Endothelial cell of umbilical vein (primary cell): ENCODE data around the gene FBXO2. TPM values are rescaled to one million over a fixed set of nuclear protein-coding genes. Genes with fewer than 3 reads are reported as not detected.

Experiments
- BruUV-seq: library from RNA; stranded (reverse); fragments of 400-500 nt; replicated peaks from 2 replicates; lab custom pipeline; 2021; lab: Mats Ljungman, UMichigan
- CTCF ChIA-PET: fragments of 300-600, 350-600 bp; sonication (Branson Sonifier 250); formaldehyde crosslinking; loops from one replicate; lab custom pipeline; 2021; ENCODE audit warnings: antibody characterized with exemption, inconsistent platforms; lab: Charles Lee
- POLR2A ChIA-PET: fragments of 300-600, 350-600 bp; sonication (Branson Sonifier 250); formaldehyde crosslinking; loops from one replicate; lab custom pipeline; 2021; ENCODE audit warnings: antibody characterized with exemption, inconsistent platforms; lab: Charles Lee
- DNase-seq: peaks from one replicate; pipeline ENCODE4 v3.0.0-alpha.2; 2011; ENCODE audit warnings: low read depth, low spot score
- FAIRE-seq: peaks from 2 replicates; lab custom pipeline; 2011; peaks lifted over from hg19 to GRCh38; lab: Jason Lieb, UNC
- H2AFZ ChIP-seq: 2 replicates; pipeline ENCODE4 v1.6.0; 2012; ENCODE audit warnings: low read depth, low read length, control low read depth, inconsistent platforms
- H3K27ac ChIP-seq: 2 replicates; pipeline ENCODE4 v1.5.1; 2011; ENCODE audit warnings: low read depth, mild to moderate bottlenecking, control low read depth, low read length, moderate library complexity; ENCODE audit not compliant: insufficient read depth
- H3K27me3 ChIP-seq, 2 experiments: 2 replicates each; pipeline versions ENCODE4 v1.6.0 to v1.6.1; 2011; ENCODE audit warnings: low read length in 2 of 2, mixed read lengths in 1 of 2; ENCODE audit not compliant: control insufficient read depth in 2 of 2, insufficient read depth in 2 of 2
- H3K36me3 ChIP-seq, 2 experiments: 2 replicates in 1 of 2; 3 replicates in 1 of 2; pipeline ENCODE4 v1.5.1; 2011; ENCODE audit warnings: low read length in 2 of 2, mild to moderate bottlenecking in 1 of 2, moderate library complexity in 1 of 2; ENCODE audit not compliant: control insufficient read depth in 2 of 2, insufficient read depth in 2 of 2; ENCODE audit errors: extremely low read depth in 1 of 2
- H3K4me1 ChIP-seq: 3 replicates; pipeline ENCODE4 v1.5.1; 2011; ENCODE audit warnings: mild to moderate bottlenecking, low read length; ENCODE audit not compliant: control insufficient read depth, insufficient read depth; ENCODE audit errors: extremely low read depth
- H3K4me2 ChIP-seq: 2 replicates; pipeline ENCODE4 v1.6.1; 2011; ENCODE audit warnings: low read length, control low read depth, mixed read lengths; ENCODE audit not compliant: insufficient read depth
- H3K4me3 ChIP-seq, 3 experiments: fragments of 200-600 bp in 1 of 3; sonication (generic), shearing (Covaris generic) in 1 of 3; replicated peaks in 1 of 3; 2 replicates each; pipeline ENCODE4 v1.5.1; 2011 to 2016; ENCODE audit warnings: control low read depth in 3 of 3, low read length in 3 of 3, mild to moderate bottlenecking in 2 of 3, inconsistent platforms in 1 of 3, low read depth in 1 of 3, moderate library complexity in 1 of 3; ENCODE audit not compliant: insufficient read depth in 1 of 3
- H3K79me2 ChIP-seq: 2 replicates; pipeline ENCODE4 v1.6.0; 2012; ENCODE audit warnings: low read length, inconsistent platforms; ENCODE audit not compliant: control insufficient read depth, insufficient read depth
- H3K9ac ChIP-seq: replicated peaks from 2 replicates; pipeline ENCODE3; 2011; ENCODE audit warnings: low read length, control low read depth; ENCODE audit not compliant: insufficient read depth; ENCODE audit errors: extremely low read depth
- H3K9me1 ChIP-seq: replicated peaks from 3 replicates; pipeline ENCODE4 v1.6.0; 2011; ENCODE audit warnings: mild to moderate bottlenecking, low read length; ENCODE audit not compliant: control insufficient read depth, insufficient read depth; ENCODE audit errors: extremely low read depth
- H3K9me3 ChIP-seq: replicated peaks from 2 replicates; pipeline ENCODE4 v1.5.1; 2012; ENCODE audit warnings: low read length, inconsistent platforms; ENCODE audit not compliant: control insufficient read depth, insufficient read depth
- H4K20me1 ChIP-seq: replicated peaks from 2 replicates; pipeline ENCODE3; 2011; ENCODE audit warnings: mild to moderate bottlenecking, low read length; ENCODE audit not compliant: control insufficient read depth, insufficient read depth; ENCODE audit errors: extremely low read depth
- EZH2 ChIP-seq: IDR thresholded peaks from 2 replicates; pipeline ENCODE4 v1.6.1; 2012; ENCODE audit warnings: borderline replicate concordance, low read depth, mild to moderate bottlenecking, moderate library complexity, low read length, inconsistent platforms; ENCODE audit not compliant: severe bottlenecking
- FOS ChIP-seq: IDR thresholded peaks from 2 replicates; pipeline ENCODE4 v1.6.1; 2011; ENCODE audit warnings: mild to moderate bottlenecking, low read length, moderate library complexity, borderline replicate concordance; ENCODE audit not compliant: insufficient read depth
- GATA2 ChIP-seq: IDR thresholded peaks from 2 replicates; pipeline ENCODE4 v1.7.0; 2011; ENCODE audit warnings: low read depth, mild to moderate bottlenecking, moderate library complexity, mixed read lengths, low read length; ENCODE audit not compliant: insufficient read length, insufficient read depth
- JUN ChIP-seq: IDR thresholded peaks from 2 replicates; pipeline ENCODE4 v1.6.1; 2011; ENCODE audit warnings: borderline replicate concordance, low read depth; ENCODE audit not compliant: insufficient read length, insufficient read depth
- MYC ChIP-seq: IDR thresholded peaks from one replicate; pipeline ENCODE4 v1.6.1; 2011; ENCODE audit warnings: mild to moderate bottlenecking, low read depth, low read length
- POLR2A ChIP-seq: IDR thresholded peaks from 2 replicates; pipeline ENCODE4 v1.6.1; 2012; ENCODE audit warnings: low read depth, mild to moderate bottlenecking, control low read depth, low read length
- POLR2AphosphoS5 ChIP-seq: IDR thresholded peaks from 2 replicates; pipeline ENCODE4 v1.6.1; 2012; ENCODE audit warnings: low read depth, mild to moderate bottlenecking, control low read depth, low read length, moderate library complexity; ENCODE audit not compliant: insufficient read depth
- dilution Hi-C: fragments of 300-500 bp; cut with MboI; formaldehyde crosslinking; loops from one replicate; pipeline ENCODE4 v1.15.0; 2019; ENCODE audit warnings: low sequenced_read_pairs; ENCODE audit not compliant: extremely low pct_ligation_motif_present
- intact Hi-C: fragments of 100-400 bp; cut with micrococcal nuclease; formaldehyde crosslinking; loops from one replicate; pipeline ENCODE4 v1.10.0; 2022
- polyA plus RNA-seq, 4 experiments: library from polyadenylated mRNA; depleted of rRNA in 3 of 4; stranded (reverse) in 3 of 4; unstranded in 1 of 4; fragments of >200 nt; gene quantifications; 2 replicates each; pipeline versions ENCODE4 v1.2.1 to v1.2.3, GENCODE V29; 2011 to 2012; ENCODE audit warnings: missing spikeins in 1 of 4
- total RNA-seq: library from RNA; stranded (reverse); gene quantifications from 2 replicates; pipeline ENCODE4 v1.2.3, GENCODE V29; 2021
- TF ChIP-seq, protein P1 (sequence below): IDR thresholded peaks from 2 replicates; pipeline ENCODE4 v1.6.1; 2011; ENCODE audit not compliant: insufficient read depth, insufficient read length
- TF ChIP-seq, protein P2 (sequence below), 2 donors: IDR thresholded peaks; 1 replicate in 1 of 2; 2 replicates in 1 of 2; pipeline ENCODE4 v1.5.1; 2011; ENCODE audit warnings: low read length in 2 of 2, mild to moderate bottlenecking in 2 of 2, moderate library complexity in 2 of 2, control low read depth in 1 of 2, inconsistent platforms in 1 of 2, low read depth in 1 of 2; ENCODE audit not compliant: insufficient read depth in 1 of 2; ENCODE audit errors: extremely low read depth in 1 of 2

The FBXO2 gene
- total and polyA plus RNA-seq, 2 donors (not counting 3 experiments of a cell fraction or from before 2014, with no cell fraction given): 0.42 to 0.91 TPM

DNA sequence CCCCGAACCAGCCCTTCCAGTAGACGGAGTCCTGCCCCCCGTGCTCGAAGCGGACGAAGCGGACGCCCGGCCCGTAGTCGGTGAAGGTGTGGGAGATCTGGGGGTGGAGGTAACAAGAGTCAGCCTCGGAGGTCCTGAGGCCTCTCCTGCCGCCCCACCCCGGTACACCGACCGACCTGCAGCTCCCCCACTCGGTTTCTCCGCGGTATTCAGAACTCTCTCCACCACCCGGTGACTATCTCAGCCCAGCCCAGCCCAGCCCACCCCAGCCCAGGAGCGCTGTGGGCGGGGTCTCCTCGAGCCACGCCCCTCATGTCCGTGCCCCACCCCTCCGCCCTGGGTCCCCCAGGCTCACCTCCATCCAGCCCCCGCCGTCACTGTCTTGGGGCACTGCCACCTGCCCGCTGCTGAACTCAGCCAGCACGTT, 5.5 kb downstream of the FBXO2 start:
- intact Hi-C loops: no loop called here
- Histone ChIP-seq H3K27me3 (no peaks in the 10 kb centered on the region), H3K36me3 (no peaks in the 10 kb centered on the region), H3K79me2 (no peaks in the 10 kb centered on the region), H3K9me3 (no peaks in the 10 kb centered on the region), H3K9ac (no peak overlapping the region), H3K27ac (no peak overlapping the region), H4K20me1 (no peaks in the 10 kb centered on the region), H3K4me2 (no peak overlapping the region), H3K4me3 (no peak overlapping the region), H3K4me1 (no peaks in the 10 kb centered on the region), H2AFZ (no peak overlapping the region), H3K9me1 (no peaks in the 10 kb centered on the region)
- DNase-seq: no peak
- BruUV-seq: no TSS peak
- TF ChIP-seq, protein P1, sequence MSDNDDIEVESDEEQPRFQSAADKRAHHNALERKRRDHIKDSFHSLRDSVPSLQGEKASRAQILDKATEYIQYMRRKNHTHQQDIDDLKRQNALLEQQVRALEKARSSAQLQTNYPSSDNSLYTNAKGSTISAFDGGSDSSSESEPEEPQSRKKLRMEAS: no peak
- no peak for TF ChIP-seq MYC
- no peak for TF ChIP-seq POLR2AphosphoS5
- TF ChIP-seq, protein P2, sequence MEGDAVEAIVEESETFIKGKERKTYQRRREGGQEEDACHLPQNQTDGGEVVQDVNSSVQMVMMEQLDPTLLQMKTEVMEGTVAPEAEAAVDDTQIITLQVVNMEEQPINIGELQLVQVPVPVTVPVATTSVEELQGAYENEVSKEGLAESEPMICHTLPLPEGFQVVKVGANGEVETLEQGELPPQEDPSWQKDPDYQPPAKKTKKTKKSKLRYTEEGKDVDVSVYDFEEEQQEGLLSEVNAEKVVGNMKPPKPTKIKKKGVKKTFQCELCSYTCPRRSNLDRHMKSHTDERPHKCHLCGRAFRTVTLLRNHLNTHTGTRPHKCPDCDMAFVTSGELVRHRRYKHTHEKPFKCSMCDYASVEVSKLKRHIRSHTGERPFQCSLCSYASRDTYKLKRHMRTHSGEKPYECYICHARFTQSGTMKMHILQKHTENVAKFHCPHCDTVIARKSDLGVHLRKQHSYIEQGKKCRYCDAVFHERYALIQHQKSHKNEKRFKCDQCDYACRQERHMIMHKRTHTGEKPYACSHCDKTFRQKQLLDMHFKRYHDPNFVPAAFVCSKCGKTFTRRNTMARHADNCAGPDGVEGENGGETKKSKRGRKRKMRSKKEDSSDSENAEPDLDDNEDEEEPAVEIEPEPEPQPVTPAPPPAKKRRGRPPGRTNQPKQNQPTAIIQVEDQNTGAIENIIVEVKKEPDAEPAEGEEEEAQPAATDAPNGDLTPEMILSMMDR (IDR thresholded peaks at IDR 0.05; ENCODE audit: extremely low read depth in 1 of 2, insufficient read depth in 1 of 2, low read depth in 1 of 2, low read length in 2 of 2): no peak
- no peak for TF ChIP-seq GATA2
- no peak for TF ChIP-seq JUN
- no peak for TF ChIP-seq EZH2
- TF ChIP-seq FOS: no peak
- no peak for TF ChIP-seq POLR2A
- POLR2A ChIA-PET: interaction anchor here (0.6 to 1.3 kb wide), 2 partner anchors 259 to 376 kb away, joined by 3 to 9 read pairs; no protein-coding TSS in a partner anchor
- CTCF ChIA-PET: interaction anchor here (0.9 to 12.8 kb wide), 9 partner anchors 12 to 612 kb away, joined by 3 to 373 read pairs (median 8); partner anchors contain the start of genes FBXO6 and MTOR
- dilution Hi-C loops: no loop called here
- FAIRE-seq: no peak
